ENCODE results near the gene SLC12A7. TPM values are rescaled to one million over a fixed set of nuclear protein-coding genes. Genes with fewer than 3 reads are reported as not detected.

SLC12A7 gene
- total RNA-seq, 2 donors from 2014 or later: 18.4 to 34.6 TPM

GRCh38 chr5:1032551-1033027 lies 79.3 kb downstream of the SLC12A7 start:
- H3K27me3 ChIP-seq (replicated peaks; ENCODE audit: insufficient read depth): no peaks in the 10 kb centered on the region
- H3K27ac ChIP-seq: no peak overlapping the region
- H3K36me3 ChIP-seq: no peaks in the 10 kb centered on the region
- no peaks in the 10 kb centered on the region for H3K9me3 ChIP-seq
- no peak for ATAC-seq (ENCODE audit: insufficient number of reproducible peaks, low FRiP score, low read depth)
- no peak overlapping the region for H3K4me3 ChIP-seq
- H3K4me1 ChIP-seq (ENCODE audit: control insufficient read depth in 1 of 2, low read depth in 2 of 2): peaks cover 0 to 7% of the 10 kb centered on the region in 2 donors
- TF ChIP-seq, protein P1, sequence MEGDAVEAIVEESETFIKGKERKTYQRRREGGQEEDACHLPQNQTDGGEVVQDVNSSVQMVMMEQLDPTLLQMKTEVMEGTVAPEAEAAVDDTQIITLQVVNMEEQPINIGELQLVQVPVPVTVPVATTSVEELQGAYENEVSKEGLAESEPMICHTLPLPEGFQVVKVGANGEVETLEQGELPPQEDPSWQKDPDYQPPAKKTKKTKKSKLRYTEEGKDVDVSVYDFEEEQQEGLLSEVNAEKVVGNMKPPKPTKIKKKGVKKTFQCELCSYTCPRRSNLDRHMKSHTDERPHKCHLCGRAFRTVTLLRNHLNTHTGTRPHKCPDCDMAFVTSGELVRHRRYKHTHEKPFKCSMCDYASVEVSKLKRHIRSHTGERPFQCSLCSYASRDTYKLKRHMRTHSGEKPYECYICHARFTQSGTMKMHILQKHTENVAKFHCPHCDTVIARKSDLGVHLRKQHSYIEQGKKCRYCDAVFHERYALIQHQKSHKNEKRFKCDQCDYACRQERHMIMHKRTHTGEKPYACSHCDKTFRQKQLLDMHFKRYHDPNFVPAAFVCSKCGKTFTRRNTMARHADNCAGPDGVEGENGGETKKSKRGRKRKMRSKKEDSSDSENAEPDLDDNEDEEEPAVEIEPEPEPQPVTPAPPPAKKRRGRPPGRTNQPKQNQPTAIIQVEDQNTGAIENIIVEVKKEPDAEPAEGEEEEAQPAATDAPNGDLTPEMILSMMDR (IDR thresholded peaks at IDR 0.05): no peak
- no peak for DNase-seq (ENCODE audit: low spot score)

DNA sequence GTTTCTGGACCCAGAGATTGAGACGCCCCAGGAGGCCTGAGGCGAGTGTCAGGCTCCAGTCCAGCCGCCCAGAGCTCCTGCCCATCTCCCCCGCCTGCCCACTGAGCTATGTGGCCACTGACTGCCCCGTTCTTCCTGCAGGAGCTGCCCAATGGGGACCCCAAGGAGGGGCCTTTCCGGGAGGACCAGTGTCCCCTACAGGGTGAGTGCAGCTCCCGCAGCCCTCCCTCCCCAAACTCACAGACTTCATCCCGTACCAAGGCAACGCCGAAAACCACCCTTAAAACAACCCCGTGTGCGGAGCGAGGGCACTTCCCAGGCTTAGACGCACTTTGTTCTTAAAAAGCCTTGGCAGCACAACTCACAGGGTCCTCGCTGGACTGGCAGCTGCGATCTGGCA lies 79.9 kb downstream of the SLC12A7 start:
- Histone ChIP-seq H3K27ac (no peak overlapping the region), H3K4me3 (no peak overlapping the region), H3K4me1 (ENCODE audit: control insufficient read depth in 1 of 2, low read depth in 2 of 2) (peaks cover 0 to 7% of the 10 kb centered on the region in 2 donors), H3K27me3 (replicated peaks; ENCODE audit: insufficient read depth) (no peaks in the 10 kb centered on the region), H3K36me3 (no peaks in the 10 kb centered on the region), H3K9me3 (no peaks in the 10 kb centered on the region)
- no peak for ATAC-seq (ENCODE audit: insufficient number of reproducible peaks, low FRiP score, low read depth)
- no peak for DNase-seq (ENCODE audit: low spot score)
- TF ChIP-seq, protein P1 (IDR thresholded peaks at IDR 0.05): no peak

GRCh38 chr5:1031306-1031959 lies 80.4 kb downstream of the SLC12A7 start:
- Histone ChIP-seq H3K4me3 (no peak overlapping the region), H3K27ac (no peak overlapping the region), H3K36me3 (no peaks in the 10 kb centered on the region), H3K9me3 (no peaks in the 10 kb centered on the region), H3K27me3 (replicated peaks; ENCODE audit: insufficient read depth) (no peaks in the 10 kb centered on the region), H3K4me1 (ENCODE audit: control insufficient read depth in 1 of 2, low read depth in 2 of 2) (peaks cover 0 to 7% of the 10 kb centered on the region in 2 donors)
- no peak for ATAC-seq (ENCODE audit: insufficient number of reproducible peaks, low FRiP score, low read depth)
- TF ChIP-seq, protein P1 (IDR thresholded peaks at IDR 0.05): no peak
- DNase-seq (ENCODE audit: low spot score): no peak

- Histone ChIP-seq H3K27me3 (replicated peaks; ENCODE audit: insufficient read depth) (no peaks in the 10 kb centered on the region), H3K27ac (no peak overlapping the region), H3K36me3 (no peaks in the 10 kb centered on the region), H3K4me3 (no peak overlapping the region), H3K9me3 (no peaks in the 10 kb centered on the region), H3K4me1 (ENCODE audit: control insufficient read depth in 1 of 2, low read depth in 2 of 2) (peaks cover 0 to 7% of the 10 kb centered on the region in 2 donors)
- TF ChIP-seq, protein P1 (IDR thresholded peaks at IDR 0.05): no peak
- no peak for DNase-seq (ENCODE audit: low spot score)
- no peak for ATAC-seq (ENCODE audit: insufficient number of reproducible peaks, low FRiP score, low read depth)
Measured at GRCh38 chr5:1030801-1031271, 81.0 kb downstream of the SLC12A7 start.

DNA sequence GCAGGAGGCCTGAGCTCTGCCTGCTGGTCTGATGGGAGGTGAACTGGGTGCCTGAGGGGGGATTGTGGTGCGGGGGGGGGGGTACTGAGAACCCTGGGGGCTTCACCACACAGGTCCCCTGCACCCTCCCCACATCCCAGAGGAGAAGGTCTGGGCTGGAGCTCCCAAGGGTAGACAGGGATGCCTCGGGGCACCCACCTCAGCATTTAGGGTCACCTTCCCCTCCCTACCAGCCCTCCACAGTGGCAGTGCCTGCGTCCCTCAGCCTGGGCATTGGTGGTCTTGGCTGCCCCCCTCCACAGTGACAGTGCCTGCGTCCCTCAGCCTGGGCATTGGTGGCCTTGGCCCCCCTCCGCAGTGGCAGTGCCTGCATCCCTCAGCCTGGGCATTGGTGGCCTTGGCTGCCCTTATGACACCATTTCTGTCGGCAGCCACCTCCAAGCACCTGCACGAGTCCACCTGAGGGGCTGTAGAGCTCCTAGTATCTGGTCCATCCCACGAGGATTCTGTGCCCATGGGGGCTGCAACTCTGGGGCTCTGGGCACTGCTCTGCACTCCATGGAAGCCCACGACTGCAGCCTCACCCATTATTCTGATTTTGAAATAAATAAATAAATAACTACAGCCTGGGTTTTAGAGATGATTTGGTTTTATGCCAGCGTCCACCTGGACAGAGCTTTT lies 81.8 kb downstream of the SLC12A7 start:
- DNase-seq (ENCODE audit: low spot score) (no peak), ATAC-seq (ENCODE audit: insufficient number of reproducible peaks, low FRiP score, low read depth) (no peak)
- Histone ChIP-seq H3K9me3 (no peaks in the 10 kb centered on the region), H3K27ac (no peak overlapping the region), H3K27me3 (replicated peaks; ENCODE audit: insufficient read depth) (no peaks in the 10 kb centered on the region), H3K36me3 (no peaks in the 10 kb centered on the region), H3K4me1 (ENCODE audit: control insufficient read depth in 1 of 2, low read depth in 2 of 2) (peaks cover 0 to 7% of the 10 kb centered on the region in 2 donors), H3K4me3 (no peak overlapping the region)
- TF ChIP-seq, protein P1 (IDR thresholded peaks at IDR 0.05): no peak
